HEK293T (cell line): Measurements from ENCODE around the gene POLN.

Experiments
- CTBP1 ChIP-seq: fragments of 450-650 bp; IDR thresholded peaks from 2 replicates; pipeline ENCODE4 v1.6.1; 2016; ENCODE audit warnings: borderline replicate concordance
- ELF4 ChIP-seq: fragments of 450-650 bp; IDR thresholded peaks from 2 replicates; pipeline ENCODE4 v1.6.1; 2017; ENCODE audit warnings: antibody characterized with exemption
- FOXA1 ChIP-seq: fragments of 450-650 bp; IDR thresholded peaks from 2 replicates; pipeline ENCODE4 v1.6.1; 2016; ENCODE audit warnings: mild to moderate bottlenecking
- FOXK2 ChIP-seq: fragments of 450-650 bp; IDR thresholded peaks from 2 replicates; pipeline ENCODE4 v1.6.1; 2016; ENCODE audit warnings: mild to moderate bottlenecking
- FOXM1 ChIP-seq: fragments of 450-650 bp; IDR thresholded peaks from 2 replicates; pipeline ENCODE4 v1.6.1; 2017; ENCODE audit warnings: mild to moderate bottlenecking, borderline replicate concordance
- PKNOX1 ChIP-seq: fragments of 450-650 bp; IDR thresholded peaks from 2 replicates; pipeline ENCODE4 v1.6.1; 2016
- SP1 ChIP-seq: fragments of 450-650 bp; IDR thresholded peaks from 2 replicates; pipeline ENCODE4 v1.6.1; 2017
- SUZ12 ChIP-seq: fragments of 450-650 bp; IDR thresholded peaks from 2 replicates; pipeline ENCODE4 v1.6.1; 2016; ENCODE audit warnings: mild to moderate bottlenecking
- TARDBP ChIP-seq: fragments of 450-650 bp; IDR thresholded peaks from 2 replicates; pipeline ENCODE4 v1.6.1; 2016

- TF ChIP-seq ELF4: no peak
- TF ChIP-seq SP1: no peak
- no peak for TF ChIP-seq TARDBP
- TF ChIP-seq FOXA1: no peak
- TF ChIP-seq FOXK2: no peak
- no peak for TF ChIP-seq FOXM1
- TF ChIP-seq PKNOX1: no peak
- TF ChIP-seq CTBP1: no peak
- TF ChIP-seq SUZ12: no peak
These were observed 27.2 kb upstream of the POLN start for GRCh38 chr4:2269206-2269531.
